ENCODE results near the gene OR10C1. TPM values are rescaled to one million over a fixed set of nuclear protein-coding genes. Genes with fewer than 3 reads are reported as not detected.

OR10C1 gene
- total and polyA plus RNA-seq, 2 donors (not counting 1 experiment from before 2014, with no cell fraction given) = not detected

- H4K20me1 ChIP-seq (ENCODE audit: control insufficient read depth, extremely low read depth, insufficient read depth, low read length) = no peaks in the 10 kb centered on the region
- no peak overlapping the region for H3K27ac ChIP-seq (ENCODE audit: insufficient read depth, low read length)
- H3K27me3 ChIP-seq (ENCODE audit: control insufficient read depth, insufficient read depth, low read length) = no peaks in the 10 kb centered on the region
- no peak for DNase-seq (ENCODE audit: low read depth in 2 of 2)
- H3K9me3 ChIP-seq (ENCODE audit: control insufficient read depth, insufficient read depth, low read depth, low read length) = no peaks in the 10 kb centered on the region
- no peak overlapping the region for H3K4me2 ChIP-seq (ENCODE audit: extremely low read depth, insufficient read depth, low read length)
- no peak overlapping the region for H3K9ac ChIP-seq (ENCODE audit: insufficient read depth, low read length)
- H3K36me3 ChIP-seq (ENCODE audit: control insufficient read depth, insufficient read depth, low read length) = no peaks in the 10 kb centered on the region
- no peak overlapping the region for H2AFZ ChIP-seq (ENCODE audit: low read length)
- no peaks in the 10 kb centered on the region for H3K79me2 ChIP-seq (ENCODE audit: control insufficient read depth, insufficient read depth, low read length)
- no peaks in the 10 kb centered on the region for H3K4me1 ChIP-seq (ENCODE audit: control insufficient read depth, extremely low read depth, insufficient read depth, low read length)
- H3K4me3 ChIP-seq (replicated peaks in 1 of 4; ENCODE audit: control extremely low read depth in 1 of 4, insufficient read depth in 1 of 4, low read depth in 3 of 4, low read length in 4 of 4) = no peak overlapping the region
- TF ChIP-seq CTCF (conservative IDR thresholded peaks at IDR 0.05 in 1 of 2, IDR thresholded peaks at IDR 0.05 in 1 of 2; ENCODE audit: low read depth in 1 of 2, low read length in 2 of 2) (no peak), EZH2 (IDR thresholded peaks at IDR 0.05; ENCODE audit: low read length, missing control alignments) (no peak)
Observed at GRCh38 chr6:29489286-29489685, 50.2 kb downstream of the OR10C1 start.

GRCh38 chr6:29490055-29490454 lies 50.9 kb downstream of the OR10C1 start:
- Histone ChIP-seq H3K79me2 (ENCODE audit: control insufficient read depth, insufficient read depth, low read length) (no peaks in the 10 kb centered on the region), H3K4me1 (ENCODE audit: control insufficient read depth, extremely low read depth, insufficient read depth, low read length) (no peaks in the 10 kb centered on the region), H4K20me1 (ENCODE audit: control insufficient read depth, extremely low read depth, insufficient read depth, low read length) (no peaks in the 10 kb centered on the region), H3K4me2 (ENCODE audit: extremely low read depth, insufficient read depth, low read length) (no peak overlapping the region), H3K27me3 (ENCODE audit: control insufficient read depth, insufficient read depth, low read length) (no peaks in the 10 kb centered on the region), H3K27ac (ENCODE audit: insufficient read depth, low read length) (no peak overlapping the region), H2AFZ (ENCODE audit: low read length) (no peak overlapping the region), H3K9me3 (ENCODE audit: control insufficient read depth, insufficient read depth, low read depth, low read length) (no peaks in the 10 kb centered on the region), H3K9ac (ENCODE audit: insufficient read depth, low read length) (no peak overlapping the region), H3K36me3 (ENCODE audit: control insufficient read depth, insufficient read depth, low read length) (no peaks in the 10 kb centered on the region), H3K4me3 (replicated peaks in 1 of 4; ENCODE audit: control extremely low read depth in 1 of 4, insufficient read depth in 1 of 4, low read depth in 3 of 4, low read length in 4 of 4) (no peak overlapping the region)
- no peak for TF ChIP-seq EZH2 (IDR thresholded peaks at IDR 0.05; ENCODE audit: low read length, missing control alignments)
- no peak for TF ChIP-seq CTCF (conservative IDR thresholded peaks at IDR 0.05 in 1 of 2, IDR thresholded peaks at IDR 0.05 in 1 of 2; ENCODE audit: low read depth in 1 of 2, low read length in 2 of 2)
- no peak for DNase-seq (ENCODE audit: low read depth in 2 of 2)

GRCh38 chr6:29490552-29490951 lies 51.4 kb downstream of the OR10C1 start:
- Histone ChIP-seq H3K27me3 (ENCODE audit: control insufficient read depth, insufficient read depth, low read length) (no peaks in the 10 kb centered on the region), H4K20me1 (ENCODE audit: control insufficient read depth, extremely low read depth, insufficient read depth, low read length) (no peaks in the 10 kb centered on the region), H3K9ac (ENCODE audit: insufficient read depth, low read length) (no peak overlapping the region), H3K27ac (ENCODE audit: insufficient read depth, low read length) (no peak overlapping the region), H3K36me3 (ENCODE audit: control insufficient read depth, insufficient read depth, low read length) (no peaks in the 10 kb centered on the region), H2AFZ (ENCODE audit: low read length) (no peak overlapping the region), H3K9me3 (ENCODE audit: control insufficient read depth, insufficient read depth, low read depth, low read length) (no peaks in the 10 kb centered on the region), H3K4me1 (ENCODE audit: control insufficient read depth, extremely low read depth, insufficient read depth, low read length) (no peaks in the 10 kb centered on the region), H3K79me2 (ENCODE audit: control insufficient read depth, insufficient read depth, low read length) (no peaks in the 10 kb centered on the region), H3K4me3 (replicated peaks in 1 of 4; ENCODE audit: control extremely low read depth in 1 of 4, insufficient read depth in 1 of 4, low read depth in 3 of 4, low read length in 4 of 4) (no peak overlapping the region), H3K4me2 (ENCODE audit: extremely low read depth, insufficient read depth, low read length) (no peak overlapping the region)
- DNase-seq (ENCODE audit: low read depth in 2 of 2) = no peak
- TF ChIP-seq CTCF (conservative IDR thresholded peaks at IDR 0.05 in 1 of 2, IDR thresholded peaks at IDR 0.05 in 1 of 2; ENCODE audit: low read depth in 1 of 2, low read length in 2 of 2) (no peak), EZH2 (IDR thresholded peaks at IDR 0.05; ENCODE audit: low read length, missing control alignments) (no peak)

Other genes with a start within 250 kb of the OR10C1 start
- gene OR14J1, start 137.6 kb upstream of the OR10C1 start, total RNA-seq = not detected in 2 replicates
- not detected in 2 replicates for gene OR14J1, start 137.6 kb upstream of the OR10C1 start, polyA plus RNA-seq
- not detected in 2 replicates for gene OR5V1, start 70.4 kb upstream of the OR10C1 start, total RNA-seq
- not detected in 2 replicates for gene OR5V1, start 70.4 kb upstream of the OR10C1 start, polyA plus RNA-seq
- not detected in 2 replicates for gene OR12D3, start 64.0 kb upstream of the OR10C1 start, total RNA-seq
- not detected in 2 replicates for gene OR12D3, start 64.0 kb upstream of the OR10C1 start, polyA plus RNA-seq
- gene OR12D2, start 43.7 kb upstream of the OR10C1 start, total RNA-seq = not detected in 2 replicates
- gene OR12D2, start 43.7 kb upstream of the OR10C1 start, polyA plus RNA-seq = not detected in 2 replicates
- gene OR12D1, start 24.4 kb upstream of the OR10C1 start, total RNA-seq = not detected in 2 replicates
- gene OR12D1, start 24.4 kb upstream of the OR10C1 start, polyA plus RNA-seq = not detected in 2 replicates
- not detected in 2 replicates for gene OR11A1, start 17.8 kb downstream of the OR10C1 start, total RNA-seq
- not detected in 2 replicates for gene OR11A1, start 17.8 kb downstream of the OR10C1 start, polyA plus RNA-seq
- not detected in 2 replicates for gene OR2H1, start 17.8 kb downstream of the OR10C1 start, total RNA-seq
- gene OR2H1, start 17.8 kb downstream of the OR10C1 start, polyA plus RNA-seq = not detected in 2 replicates
- gene MAS1L, start 48.6 kb downstream of the OR10C1 start, total RNA-seq = not detected in 2 replicates
- gene MAS1L, start 48.6 kb downstream of the OR10C1 start, polyA plus RNA-seq = not detected in 2 replicates
- gene UBD, start 120.4 kb downstream of the OR10C1 start, total RNA-seq = not detected in 2 replicates
- gene UBD, start 120.4 kb downstream of the OR10C1 start, polyA plus RNA-seq = 0.06 TPM in 1 of 2 replicates, not detected in the other
- not detected in 2 replicates for gene OR2H2, start 145.8 kb downstream of the OR10C1 start, total RNA-seq
- gene OR2H2, start 145.8 kb downstream of the OR10C1 start, polyA plus RNA-seq = not detected in 2 replicates
- gene GABBR1, start 193.9 kb downstream of the OR10C1 start, total RNA-seq = 10.5 and 13.4 TPM in 2 replicates
- 8.7 and 10.9 TPM in 2 replicates for gene GABBR1, start 193.9 kb downstream of the OR10C1 start, polyA plus RNA-seq
- not detected in 2 replicates for gene MOG, start 217.8 kb downstream of the OR10C1 start, total RNA-seq
- not detected in 2 replicates for gene MOG, start 217.8 kb downstream of the OR10C1 start, polyA plus RNA-seq
- gene ZFP57, start 241.8 kb downstream of the OR10C1 start, total RNA-seq = not detected in 2 replicates
- gene ZFP57, start 241.8 kb downstream of the OR10C1 start, polyA plus RNA-seq = not detected in 2 replicates